ENCODE measurements around the gene NEK7.
"Not testable (repeated sequence)": the region's sequence is repeated elsewhere in the genome, so short reads cannot be mapped to it uniquely, and the experiment has no call there.

NEK7 gene

DNA sequence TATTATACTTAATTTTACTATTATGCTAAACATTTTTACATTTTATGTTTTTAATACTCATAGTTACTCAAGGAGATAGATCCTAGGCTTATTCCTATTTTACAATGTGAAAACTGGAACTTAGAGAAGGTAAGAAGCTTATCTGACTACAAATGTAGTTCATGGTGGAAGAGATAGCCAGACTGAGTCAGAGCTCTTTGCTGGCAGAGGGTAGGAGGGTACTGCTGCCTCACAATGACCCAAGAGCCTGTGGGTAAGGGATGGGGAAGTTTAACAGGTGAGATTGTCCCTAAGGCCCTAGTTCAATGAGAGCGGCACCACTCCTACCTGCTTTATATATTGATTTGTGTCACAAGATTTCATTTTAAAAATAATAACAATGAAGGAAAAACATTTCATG, 34.1 kb upstream of the NEK7 start:
- WGBS (ENCODE audit: insufficient coverage, insufficient read length) = no CpG with 5 or more reads among the region's 1 CpG
- Histone ChIP-seq H3K36me3 (ENCODE audit: control insufficient read depth, insufficient read depth, low read length) (no peaks in the 10 kb centered on the region), H3K4me3 (ENCODE audit: low read length) (no peak overlapping the region), H3K4me1 (ENCODE audit: control insufficient read depth, insufficient read depth, low read length) (no peaks in the 10 kb centered on the region), H3K27ac (ENCODE audit: low read length) (no peak overlapping the region), H3K9me3 (ENCODE audit: control insufficient read depth, insufficient read depth, low read length) (no peaks in the 10 kb centered on the region), H3K27me3 (ENCODE audit: control insufficient read depth, insufficient read depth, low read length) (no peaks in the 10 kb centered on the region)
- no peak for DNase-seq (ENCODE audit: low read depth, low spot score)

DNA sequence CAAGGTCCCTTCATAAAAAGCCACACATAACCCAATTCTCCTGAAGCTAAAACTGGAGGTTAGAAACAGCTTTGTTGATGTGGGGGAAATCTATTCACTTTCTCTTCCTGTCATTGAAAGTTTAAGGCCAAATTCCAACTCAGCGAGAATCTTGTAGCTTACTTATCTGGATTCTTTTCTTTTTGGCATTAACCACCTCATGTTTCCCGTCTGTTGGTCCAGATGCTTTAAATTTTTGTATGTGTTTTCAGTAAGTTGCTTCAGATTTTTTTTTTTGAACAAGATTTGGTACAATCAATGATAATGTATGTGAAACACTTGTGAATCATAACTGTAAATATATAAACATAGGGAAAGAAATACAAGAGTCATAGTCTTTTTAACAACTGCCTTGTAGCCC, 33.7 kb upstream of the NEK7 start:
- Histone ChIP-seq H3K36me3 (ENCODE audit: control insufficient read depth, insufficient read depth, low read length) (no peaks in the 10 kb centered on the region), H3K27ac (ENCODE audit: low read length) (no peak overlapping the region), H3K4me3 (ENCODE audit: low read length) (no peak overlapping the region), H3K4me1 (ENCODE audit: control insufficient read depth, insufficient read depth, low read length) (no peaks in the 10 kb centered on the region), H3K9me3 (ENCODE audit: control insufficient read depth, insufficient read depth, low read length) (no peaks in the 10 kb centered on the region), H3K27me3 (ENCODE audit: control insufficient read depth, insufficient read depth, low read length) (no peaks in the 10 kb centered on the region)
- no peak for DNase-seq (ENCODE audit: low read depth, low spot score)
- WGBS (ENCODE audit: insufficient coverage, insufficient read length) = no CpG with 5 or more reads among the region's 2 CpGs

DNA sequence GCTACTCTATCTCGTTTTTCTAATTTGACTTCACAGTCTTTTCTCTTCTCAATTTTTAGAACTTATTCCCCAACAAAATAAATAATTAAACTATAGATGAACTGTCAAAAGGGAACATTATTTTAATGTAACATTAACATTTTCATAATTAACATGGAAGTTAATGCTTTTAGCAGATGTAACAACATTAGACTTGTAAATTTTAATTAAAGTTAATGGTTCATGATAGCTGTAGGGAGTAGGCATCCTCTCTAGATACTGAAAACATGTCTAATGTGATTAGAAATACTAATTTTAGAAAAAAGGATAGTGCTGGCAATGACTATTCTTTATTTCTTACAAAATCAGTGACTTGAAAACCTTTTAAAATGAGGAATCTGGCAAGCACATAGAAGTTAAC, 32.1 kb upstream of the NEK7 start:
- no peak overlapping the region for H3K4me3 ChIP-seq (ENCODE audit: low read length)
- H3K9me3 ChIP-seq (ENCODE audit: control insufficient read depth, insufficient read depth, low read length) = no peaks in the 10 kb centered on the region
- DNase-seq (ENCODE audit: low read depth, low spot score) = no peak
- no peak overlapping the region for H3K27ac ChIP-seq (ENCODE audit: low read length)
- WGBS (ENCODE audit: insufficient coverage, insufficient read length) = no CpG with 5 or more reads among the region's 1 CpG
- H3K36me3 ChIP-seq (ENCODE audit: control insufficient read depth, insufficient read depth, low read length) = no peaks in the 10 kb centered on the region
- H3K4me1 ChIP-seq (ENCODE audit: control insufficient read depth, insufficient read depth, low read length) = no peaks in the 10 kb centered on the region
- H3K27me3 ChIP-seq (ENCODE audit: control insufficient read depth, insufficient read depth, low read length) = no peaks in the 10 kb centered on the region

DNA sequence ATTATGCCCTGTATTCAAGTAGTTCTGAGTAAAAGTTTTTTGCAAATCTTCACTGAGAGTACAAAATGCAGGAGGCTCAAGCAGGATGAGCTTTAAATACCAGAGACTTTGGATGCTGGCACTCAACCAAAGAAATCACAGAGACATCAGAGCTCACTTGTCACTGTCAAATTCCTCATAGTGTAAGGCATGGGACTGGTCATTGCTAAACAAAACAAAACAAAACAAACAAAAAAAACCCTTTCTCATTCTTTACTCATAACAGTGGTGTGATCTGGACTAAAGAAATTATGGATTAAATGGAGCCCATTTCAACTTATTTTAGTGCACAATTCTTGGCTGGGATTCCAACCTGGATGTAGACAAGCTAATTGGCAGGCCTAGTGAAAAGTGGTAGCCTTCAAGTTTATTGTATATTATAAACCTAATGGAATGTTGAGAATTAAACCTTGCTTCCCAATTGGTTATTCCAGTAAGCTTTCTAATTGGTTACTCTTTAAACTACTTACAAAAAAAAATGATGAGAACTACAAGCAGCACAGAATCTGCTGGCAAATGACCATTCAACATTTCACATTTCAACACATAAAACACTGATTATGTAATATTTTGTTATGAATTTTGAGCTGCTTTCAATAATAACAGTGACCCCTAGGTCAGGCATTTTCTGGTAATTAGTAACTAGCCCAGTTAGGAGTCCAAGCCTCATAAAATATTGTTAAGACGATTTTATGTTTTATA, 30.6 kb upstream of the NEK7 start:
- Histone ChIP-seq H3K27ac (ENCODE audit: low read length) (no peak overlapping the region), H3K4me1 (ENCODE audit: control insufficient read depth, insufficient read depth, low read length) (no peaks in the 10 kb centered on the region), H3K36me3 (ENCODE audit: control insufficient read depth, insufficient read depth, low read length) (no peaks in the 10 kb centered on the region), H3K4me3 (ENCODE audit: low read length) (no peak overlapping the region), H3K27me3 (ENCODE audit: control insufficient read depth, insufficient read depth, low read length) (no peaks in the 10 kb centered on the region), H3K9me3 (ENCODE audit: control insufficient read depth, insufficient read depth, low read length) (no peaks in the 10 kb centered on the region)
- DNase-seq (ENCODE audit: low read depth, low spot score) = no peak
- no CpG with 5 or more reads among the region's 1 CpG for WGBS (ENCODE audit: insufficient coverage, insufficient read length)

DNA sequence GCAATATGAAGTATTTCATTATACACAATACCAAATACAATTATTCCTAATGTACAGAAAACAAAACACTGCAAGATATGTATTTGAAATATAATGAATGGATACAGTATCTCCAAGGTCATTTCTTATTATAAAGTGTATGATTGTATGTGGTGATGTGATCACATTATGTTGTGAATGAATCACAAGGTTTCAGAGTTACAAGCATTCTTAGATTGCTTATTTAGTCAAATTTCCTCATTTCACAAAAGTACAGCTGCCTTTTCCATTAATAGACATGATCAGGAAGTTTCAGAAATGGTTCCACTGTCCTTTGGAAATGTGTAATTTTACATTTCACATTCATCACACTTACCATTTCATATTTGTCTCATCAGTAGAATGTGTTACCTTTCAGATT, 28.3 kb upstream of the NEK7 start:
- H3K36me3 ChIP-seq (ENCODE audit: control insufficient read depth, insufficient read depth, low read length) = no peaks in the 10 kb centered on the region
- no peak for DNase-seq (ENCODE audit: low read depth, low spot score)
- no peaks in the 10 kb centered on the region for H3K27me3 ChIP-seq (ENCODE audit: control insufficient read depth, insufficient read depth, low read length)
- H3K4me3 ChIP-seq (ENCODE audit: low read length) = no peak overlapping the region
- H3K4me1 ChIP-seq (ENCODE audit: control insufficient read depth, insufficient read depth, low read length) = no peaks in the 10 kb centered on the region
- no peaks in the 10 kb centered on the region for H3K9me3 ChIP-seq (ENCODE audit: control insufficient read depth, insufficient read depth, low read length)
- no peak overlapping the region for H3K27ac ChIP-seq (ENCODE audit: low read length)

DNA sequence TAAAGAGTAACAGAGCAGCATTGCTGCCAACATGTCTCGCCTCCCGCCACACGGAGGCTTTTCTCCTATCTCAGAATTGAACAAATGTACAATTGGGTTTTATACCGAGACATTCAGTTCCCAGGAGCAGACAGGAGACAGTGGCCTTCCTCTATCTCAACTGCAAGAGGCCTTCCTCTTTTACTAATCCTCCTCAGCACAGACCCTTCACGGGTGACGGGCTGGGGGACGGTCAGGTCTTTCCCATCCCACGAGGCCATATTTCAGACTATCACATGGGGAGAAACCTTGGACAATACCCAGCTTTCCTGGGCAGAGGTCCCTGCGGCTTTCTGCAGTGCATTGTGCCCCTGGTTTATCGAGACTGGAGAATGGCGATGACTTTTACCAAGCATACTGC, 26.7 kb upstream of the NEK7 start:
- H3K27ac ChIP-seq (ENCODE audit: low read length); H3K4me1 ChIP-seq (ENCODE audit: control insufficient read depth, insufficient read depth, low read length); H3K27me3 ChIP-seq (ENCODE audit: control insufficient read depth, insufficient read depth, low read length); H3K9me3 ChIP-seq (ENCODE audit: control insufficient read depth, insufficient read depth, low read length); DNase-seq (ENCODE audit: low read depth, low spot score); H3K36me3 ChIP-seq (ENCODE audit: control insufficient read depth, insufficient read depth, low read length); H3K4me3 ChIP-seq (ENCODE audit: low read length): not testable (repeated sequence)
- WGBS (ENCODE audit: insufficient coverage, insufficient read length) = no CpG with 5 or more reads among the region's 11 CpGs

DNA sequence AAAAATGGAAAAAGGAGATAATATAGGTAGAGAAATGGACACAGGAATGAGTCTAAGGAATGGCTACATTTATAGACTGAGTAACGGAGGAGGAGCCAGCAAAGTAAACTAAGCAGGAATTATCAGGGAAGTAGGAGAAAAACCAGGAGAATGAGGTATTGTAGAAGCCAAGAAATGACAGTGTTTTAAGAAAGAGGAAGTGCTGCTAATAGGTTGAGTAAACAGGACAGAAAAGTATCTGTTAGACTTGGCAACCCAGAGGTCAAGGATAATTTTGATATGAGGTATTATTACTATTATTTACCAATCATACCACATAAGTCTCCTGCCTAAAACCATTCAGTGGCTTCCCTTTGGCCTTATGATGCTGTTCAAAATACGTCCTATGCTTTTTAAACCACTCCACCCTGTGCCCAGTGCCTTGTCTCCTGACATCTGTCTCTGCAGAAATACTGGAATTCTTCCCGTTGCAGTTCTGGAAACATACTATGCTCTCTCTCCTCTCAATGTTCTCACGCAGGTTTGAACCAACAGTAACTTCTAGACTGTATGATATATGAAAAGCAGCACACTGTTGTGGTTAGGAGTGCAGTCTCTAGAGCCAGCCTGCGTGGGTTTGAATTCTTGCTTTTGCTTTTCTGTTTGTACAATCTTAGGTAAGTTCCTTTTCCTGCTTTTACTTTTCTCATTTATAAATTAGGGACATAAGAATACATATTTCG, 24.6 kb upstream of the NEK7 start:
- DNase-seq (ENCODE audit: low read depth, low spot score) = no peak

DNA sequence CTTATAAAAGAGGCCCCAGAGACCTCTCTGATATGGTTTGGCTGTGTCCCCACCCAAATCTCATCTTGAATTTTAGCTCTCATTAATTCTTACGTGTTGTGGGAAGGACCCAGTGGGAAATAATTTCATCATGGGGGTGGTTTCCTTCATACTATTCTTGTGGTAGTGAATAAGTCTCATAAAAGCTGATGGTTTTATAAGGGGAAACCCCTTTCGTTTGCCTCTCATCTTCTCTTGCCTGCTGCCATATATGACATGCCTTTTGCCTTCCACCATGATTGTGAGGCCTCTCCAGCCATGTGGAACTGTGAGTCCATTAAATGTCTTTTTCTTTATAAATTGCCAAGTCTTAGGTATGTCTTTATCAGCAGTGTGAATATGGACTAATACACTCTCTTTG, 22.5 kb upstream of the NEK7 start:
- no peaks in the 10 kb centered on the region for H3K27me3 ChIP-seq (ENCODE audit: control insufficient read depth, insufficient read depth, low read length)
- no peaks in the 10 kb centered on the region for H3K36me3 ChIP-seq (ENCODE audit: control insufficient read depth, insufficient read depth, low read length)
- H3K27ac ChIP-seq (ENCODE audit: low read length) = no peak overlapping the region
- no CpG with 5 or more reads among the region's 2 CpGs for WGBS (ENCODE audit: insufficient coverage, insufficient read length)
- no peaks in the 10 kb centered on the region for H3K9me3 ChIP-seq (ENCODE audit: control insufficient read depth, insufficient read depth, low read length)
- H3K4me1 ChIP-seq (ENCODE audit: control insufficient read depth, insufficient read depth, low read length) = no peaks in the 10 kb centered on the region
- H3K4me3 ChIP-seq (ENCODE audit: low read length) = no peak overlapping the region
- no peak for DNase-seq (ENCODE audit: low read depth, low spot score)

More for the DNA sequence above, 24.6 kb upstream of the NEK7 start:
- H3K36me3 ChIP-seq (ENCODE audit: control insufficient read depth, insufficient read depth, low read length) = no peaks in the 10 kb centered on the region
- H3K4me3 ChIP-seq (ENCODE audit: low read length) = no peak overlapping the region
- no peak overlapping the region for H3K27ac ChIP-seq (ENCODE audit: low read length)
- no peaks in the 10 kb centered on the region for H3K27me3 ChIP-seq (ENCODE audit: control insufficient read depth, insufficient read depth, low read length)
- H3K4me1 ChIP-seq (ENCODE audit: control insufficient read depth, insufficient read depth, low read length) = no peaks in the 10 kb centered on the region
- H3K9me3 ChIP-seq (ENCODE audit: control insufficient read depth, insufficient read depth, low read length) = no peaks in the 10 kb centered on the region
- no CpG with 5 or more reads among the region's 6 CpGs for WGBS (ENCODE audit: insufficient coverage, insufficient read length)

DNA sequence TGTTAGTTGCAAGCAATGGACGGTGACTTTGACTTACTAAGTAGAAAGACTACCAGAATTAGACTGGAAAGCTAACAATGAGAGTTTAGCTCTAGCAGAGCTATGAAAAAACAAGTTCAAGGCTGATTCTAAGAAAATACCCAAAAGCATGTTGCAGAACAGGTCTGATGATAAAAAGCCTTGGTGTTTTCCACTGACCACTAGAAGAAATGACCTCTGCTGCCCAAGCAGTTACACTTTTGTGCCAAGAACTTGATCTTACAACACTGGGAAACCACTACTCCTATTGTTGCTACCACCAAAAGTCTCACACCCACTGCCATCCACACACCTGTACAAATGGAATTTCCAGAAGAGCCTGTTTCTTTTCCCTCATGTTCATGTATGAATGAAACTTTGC, 21.4 kb upstream of the NEK7 start:
- H3K4me1 ChIP-seq (ENCODE audit: control insufficient read depth, insufficient read depth, low read length) = no peaks in the 10 kb centered on the region
- DNase-seq (ENCODE audit: low read depth, low spot score) = no peak
- H3K36me3 ChIP-seq (ENCODE audit: control insufficient read depth, insufficient read depth, low read length) = no peaks in the 10 kb centered on the region
- H3K4me3 ChIP-seq (ENCODE audit: low read length) = no peak overlapping the region
- H3K27me3 ChIP-seq (ENCODE audit: control insufficient read depth, insufficient read depth, low read length) = no peaks in the 10 kb centered on the region
- no CpG with 5 or more reads among the region's 1 CpG for WGBS (ENCODE audit: insufficient coverage, insufficient read length)
- no peaks in the 10 kb centered on the region for H3K9me3 ChIP-seq (ENCODE audit: control insufficient read depth, insufficient read depth, low read length)
- H3K27ac ChIP-seq (ENCODE audit: low read length) = no peak overlapping the region

DNA sequence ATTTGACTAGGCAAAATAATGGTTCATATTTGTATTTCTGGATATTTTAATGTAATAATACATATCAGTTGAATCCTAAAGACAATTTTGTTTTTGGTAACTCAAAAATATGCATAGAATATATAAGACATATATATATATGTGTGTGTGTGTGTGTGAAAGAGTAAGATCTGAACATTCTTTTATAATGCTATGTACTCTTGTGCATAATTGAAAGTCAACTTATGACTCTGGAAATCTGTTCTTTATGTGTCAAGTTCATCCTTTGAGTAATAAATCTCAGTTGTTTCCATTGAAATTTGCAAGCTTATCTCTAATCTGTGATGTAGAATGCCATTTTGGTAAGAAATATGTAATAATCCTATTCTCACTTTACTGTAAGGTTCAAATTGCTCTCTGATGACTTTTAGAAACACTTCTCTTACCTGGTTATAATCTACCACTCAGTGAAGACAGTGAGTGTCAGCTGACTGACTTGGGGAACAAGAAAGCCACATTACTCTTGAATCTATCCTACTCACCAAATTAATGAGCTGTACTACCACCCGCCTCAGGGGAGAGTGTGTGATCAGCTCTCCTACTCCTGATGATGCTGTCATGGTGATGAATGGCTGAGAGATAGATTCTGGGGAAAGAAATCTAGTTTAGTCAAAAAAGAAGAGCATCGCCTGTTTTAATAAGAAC, 15.0 kb upstream of the NEK7 start:
- no CpG with 5 or more reads among the region's 2 CpGs for WGBS (ENCODE audit: insufficient coverage, insufficient read length)
- no peak for DNase-seq (ENCODE audit: low read depth, low spot score)

More for the DNA sequence above, 15.0 kb upstream of the NEK7 start:
- no peaks in the 10 kb centered on the region for H3K36me3 ChIP-seq (ENCODE audit: control insufficient read depth, insufficient read depth, low read length)
- H3K27me3 ChIP-seq (ENCODE audit: control insufficient read depth, insufficient read depth, low read length) = no peaks in the 10 kb centered on the region
- H3K4me1 ChIP-seq (ENCODE audit: control insufficient read depth, insufficient read depth, low read length) = no peaks in the 10 kb centered on the region
- H3K9me3 ChIP-seq (ENCODE audit: control insufficient read depth, insufficient read depth, low read length) = no peaks in the 10 kb centered on the region
- H3K27ac ChIP-seq (ENCODE audit: low read length) = no peak overlapping the region
- no peak overlapping the region for H3K4me3 ChIP-seq (ENCODE audit: low read length)

All from iPS DF 6.9 (cell line).